ENCODE data around the gene NXPH4. TPM values are rescaled to one million over a fixed set of nuclear protein-coding genes. Genes with fewer than 3 reads are reported as not detected.

Gene NXPH4
- total RNA-seq, 3 donors from 2014 or later: 0.25 TPM; not detected in 2

- Histone ChIP-seq H3K9me3 (no peaks in the 10 kb centered on the region), H3K4me1 (ENCODE audit: low read depth) (peaks cover 23% of the 10 kb centered on the region), H3K4me3 (no peak overlapping the region), H3K36me3 (ENCODE audit: low read depth) (no peaks in the 10 kb centered on the region)
- TF ChIP-seq CTCF (IDR thresholded peaks at IDR 0.05): no peak
- DNase-seq (peak in 2 of 3 donors; percentile 24 to 53), ATAC-seq (no peak)
- intact Hi-C loops (cut with DNase I, micrococcal nuclease): no loop called here
Observed at GRCh38 chr12:57233357-57234232, 17.0 kb downstream of the NXPH4 start.

GRCh38 chr12:57234233-57234570 lies 17.6 kb downstream of the NXPH4 start:
- Histone ChIP-seq H3K36me3 (ENCODE audit: low read depth) (no peaks in the 10 kb centered on the region), H3K9me3 (no peaks in the 10 kb centered on the region), H3K4me1 (ENCODE audit: low read depth) (peaks cover 29% of the 10 kb centered on the region), H3K4me3 (no peak overlapping the region)
- no peak for TF ChIP-seq CTCF (IDR thresholded peaks at IDR 0.05)
- peak in 1 of 3 donors; percentile 5 for DNase-seq
- intact Hi-C loops (cut with DNase I, micrococcal nuclease): no loop called here
- no peak for ATAC-seq

- Histone ChIP-seq H3K9me3 (no peaks in the 10 kb centered on the region), H3K4me3 (no peak overlapping the region), H3K36me3 (ENCODE audit: low read depth) (no peaks in the 10 kb centered on the region), H3K4me1 (ENCODE audit: low read depth) (peaks cover 33% of the 10 kb centered on the region)
- intact Hi-C loops (cut with DNase I, micrococcal nuclease): no loop called here
- DNase-seq (peak in 2 of 3 donors; percentile 16 to 40), ATAC-seq (no peak)
- TF ChIP-seq CTCF (IDR thresholded peaks at IDR 0.05): no peak
Observed at GRCh38 chr12:57234571-57235016, 18.0 kb downstream of the NXPH4 start.

GRCh38 chr12:57235017-57235727 lies 18.6 kb downstream of the NXPH4 start:
- TF ChIP-seq CTCF (IDR thresholded peaks at IDR 0.05): no peak
- DNase-seq (peak in 2 of 3 donors; percentile 37 to 63), ATAC-seq (no peak)
- H3K9me3 ChIP-seq: no peaks in the 10 kb centered on the region
- H3K4me1 ChIP-seq (ENCODE audit: low read depth): peaks cover 36% of the 10 kb centered on the region
- intact Hi-C loops (cut with DNase I, micrococcal nuclease): no loop called here
- H3K36me3 ChIP-seq (ENCODE audit: low read depth): no peaks in the 10 kb centered on the region
- H3K4me3 ChIP-seq: no peak overlapping the region

- no peak overlapping the region for H3K4me3 ChIP-seq
- H3K36me3 ChIP-seq (ENCODE audit: low read depth): no peaks in the 10 kb centered on the region
- no peak for ATAC-seq
- peaks cover 37% of the 10 kb centered on the region for H3K4me1 ChIP-seq (ENCODE audit: low read depth)
- intact Hi-C loops (cut with DNase I, micrococcal nuclease): no loop called here
- no peaks in the 10 kb centered on the region for H3K9me3 ChIP-seq
- TF ChIP-seq CTCF (IDR thresholded peaks at IDR 0.05): no peak
- DNase-seq: peak in 2 of 3 donors; percentile 9 to 31
Observed at GRCh38 chr12:57235728-57236131, 19.1 kb downstream of the NXPH4 start.

Data from mucosa of descending colon (tissue), 3 donors.